SK-N-SH (cell line): Measurements from ENCODE around the gene C12orf75. TPM values are rescaled to one million over a fixed set of nuclear protein-coding genes. Genes with fewer than 3 reads are reported as not detected.

ENCODE experiments used
- CTCF ChIA-PET: fragments of 300-600, 350-600 bp; formaldehyde crosslinking; extraction: SDS; loops from one replicate; lab custom pipeline; 2021; lab: Yijun Ruan, JAX
- POLR2A ChIA-PET: fragments of 350-600 bp; sonication (Branson Sonifier 250); formaldehyde crosslinking; extraction: SDS; loops from one replicate; lab custom pipeline; 2020; ENCODE audit warnings: antibody characterized with exemption, inconsistent platforms; lab: Yijun Ruan, JAX
- DNase-seq: peaks from one replicate; pipeline ENCODE4 v3.0.0; 2012
- H2AFZ ChIP-seq: fragments of 200-600 bp; sonication (generic); 2 replicates; pipeline ENCODE4 v1.8.1; 2016; ENCODE audit warnings: antibody characterized with exemption, mild to moderate bottlenecking, low read depth
- H3F3A ChIP-seq: fragments of 200-600 bp; sonication (generic); replicated peaks from 2 replicates; pipeline ENCODE3; 2016; ENCODE audit warnings: antibody characterized with exemption, mild to moderate bottlenecking; ENCODE audit not compliant: insufficient read depth
- H3K27ac ChIP-seq, 2 experiments: fragments of 200-500 bp in 1 of 2; fragments of 200-600 bp in 1 of 2; sonication (Bioruptor generic) in 1 of 2; sonication (generic), shearing (Covaris generic) in 1 of 2; 2 replicates each; pipeline versions ENCODE4 v1.5.1 to v1.6.1; 2014 to 2016; ENCODE audit warnings: low read depth in 2 of 2, inconsistent platforms in 1 of 2, low read length in 1 of 2, mild to moderate bottlenecking in 1 of 2, mixed read lengths in 1 of 2
- H3K27me3 ChIP-seq: fragments of 200-600 bp; sonication (generic), shearing (Covaris generic); 2 replicates; pipeline ENCODE4 v1.6.1; 2016; ENCODE audit warnings: mixed run types; ENCODE audit not compliant: insufficient read depth
- H3K36me3 ChIP-seq, 2 experiments: fragments of 200-500 bp in 1 of 2; fragments of 200-600 bp in 1 of 2; sonication (Bioruptor generic) in 1 of 2; sonication (generic) in 1 of 2; replicated peaks in 1 of 2; 2 replicates each; pipeline versions ENCODE3 to v1.5.1; 2014 to 2016; ENCODE audit warnings: low read length in 1 of 2, mild to moderate bottlenecking in 1 of 2; ENCODE audit not compliant: insufficient read depth in 2 of 2, control insufficient read depth in 1 of 2
- H3K4me1 ChIP-seq, 2 experiments: fragments of 200-500 bp in 1 of 2; fragments of 200-600 bp in 1 of 2; sonication (Bioruptor generic) in 1 of 2; sonication (generic), shearing (Covaris generic) in 1 of 2; 2 replicates each; pipeline versions ENCODE4 v1.5.1 to v1.6.1; 2014 to 2016; ENCODE audit warnings: low read depth in 1 of 2, low read length in 1 of 2, mixed run types in 1 of 2; ENCODE audit not compliant: insufficient read depth in 2 of 2, control insufficient read depth in 1 of 2
- H3K4me2 ChIP-seq: fragments of 200-600 bp; sonication (generic), shearing (Covaris generic); 2 replicates; pipeline ENCODE4 v1.6.1; 2017; ENCODE audit warnings: mixed run types
- H3K4me3 ChIP-seq, 2 experiments: fragments of 200-500 bp in 1 of 2; fragments of 200-600 bp in 1 of 2; sonication (Bioruptor generic) in 1 of 2; sonication (generic), shearing (Covaris generic) in 1 of 2; 2 replicates each; pipeline versions ENCODE4 v1.5.1 to v1.8.1; 2014 to 2016; ENCODE audit warnings: low read depth in 2 of 2, inconsistent platforms in 1 of 2, low read length in 1 of 2, mild to moderate bottlenecking in 1 of 2, mixed read lengths in 1 of 2, moderate library complexity in 1 of 2
- H3K79me2 ChIP-seq: fragments of 200-600 bp; sonication (generic); 2 replicates; pipeline ENCODE4 v1.8.1; 2017; ENCODE audit warnings: mild to moderate bottlenecking; ENCODE audit not compliant: insufficient read depth
- H3K9ac ChIP-seq: fragments of 200-600 bp; sonication (generic); 2 replicates; pipeline ENCODE4 v1.6.1; 2017; ENCODE audit warnings: mixed run types
- H3K9me2 ChIP-seq: fragments of 200-600 bp; sonication (generic); 2 replicates; pipeline ENCODE4 v1.6.1; 2017; ENCODE audit warnings: mixed run types
- H3K9me3 ChIP-seq: fragments of 200-600 bp; sonication (generic); 2 replicates; pipeline ENCODE4 v1.6.1; 2017; ENCODE audit warnings: mixed run types, mild to moderate bottlenecking, moderate library complexity
- H4K20me1 ChIP-seq: fragments of 200-600 bp; sonication (generic); 2 replicates; pipeline ENCODE4 v1.6.1; 2017; ENCODE audit warnings: mild to moderate bottlenecking, mixed run types; ENCODE audit not compliant: insufficient read depth
- EP300 ChIP-seq, 2 experiments: IDR thresholded peaks; 2 replicates each; pipeline versions ENCODE4 v1.4.0 to v1.6.1; 2012; ENCODE audit warnings: borderline replicate concordance in 1 of 2, low read depth in 1 of 2, low read length in 1 of 2
- EZH2phosphoT487 ChIP-seq: fragments of 200-600 bp; sonication (generic); IDR thresholded peaks from 2 replicates; pipeline ENCODE4 v1.6.1; 2017; ENCODE audit warnings: low read depth, mixed run types, mild to moderate bottlenecking, antibody characterized with exemption, moderate library complexity, borderline replicate concordance
- FOSL2 ChIP-seq: IDR thresholded peaks from 2 replicates; pipeline ENCODE4 v1.4.0; 2012; ENCODE audit warnings: low read depth, mild to moderate bottlenecking, moderate library complexity, borderline replicate concordance
- JUND ChIP-seq: IDR thresholded peaks from 2 replicates; pipeline ENCODE4 v1.4.0; 2012
- MEF2A ChIP-seq: IDR thresholded peaks from 2 replicates; pipeline ENCODE4 v1.4.0; 2012; ENCODE audit warnings: low read depth, borderline replicate concordance
- MXI1 ChIP-seq: IDR thresholded peaks from 2 replicates; pipeline ENCODE4 v1.6.1; 2012; ENCODE audit warnings: mild to moderate bottlenecking, low read depth, low read length, improper control_type of control experiment
- NFIC ChIP-seq: IDR thresholded peaks from 2 replicates; pipeline ENCODE4 v1.4.0; 2012; ENCODE audit warnings: borderline replicate concordance
- POLR2AphosphoS5 ChIP-seq: IDR thresholded peaks from 2 replicates; pipeline ENCODE4 v1.6.1; 2012; ENCODE audit warnings: low read depth, low read length
- RCOR1 ChIP-seq: fragments of 150-350 bp; IDR thresholded peaks from 2 replicates; pipeline ENCODE4 v1.6.1; 2017; ENCODE audit warnings: antibody characterized with exemption, low read length
- RXRA ChIP-seq: IDR thresholded peaks from 2 replicates; pipeline ENCODE4 v1.4.0; 2012; ENCODE audit warnings: low read depth, mild to moderate bottlenecking, borderline replicate concordance
- TCF12 ChIP-seq: IDR thresholded peaks from 2 replicates; pipeline ENCODE4 v1.4.0; 2012
- TEAD4 ChIP-seq: IDR thresholded peaks from 2 replicates; pipeline ENCODE4 v1.4.0; 2012; ENCODE audit warnings: mild to moderate bottlenecking, borderline replicate concordance; ENCODE audit not compliant: insufficient read depth
- WGBS: methylation state at CpG from one replicate; pipeline ENCODE4 v1.1.6; 2017; ENCODE audit warnings: low lambda C conversion rate; 5-methylcytosine and 5-hydroxymethylcytosine counted together
- polyA plus RNA-seq, 3 experiments: library from polyadenylated mRNA; depleted of rRNA; stranded (reverse); fragments of >200 nt; gene quantifications; 2 replicates each; pipeline ENCODE4 v1.2.3, GENCODE V29; 2012
- TF ChIP-seq, protein P1 (sequence below): fragments of 150-350 bp; IDR thresholded peaks from 2 replicates; pipeline ENCODE4 v1.6.1; 2017; ENCODE audit warnings: antibody characterized with exemption, low read length, low read depth, borderline replicate concordance
- TF ChIP-seq, protein P2 (sequence below): IDR thresholded peaks from 2 replicates; pipeline ENCODE4 v1.4.0; 2012; ENCODE audit warnings: low read depth
- TF ChIP-seq, protein P3 (sequence below): IDR thresholded peaks from 2 replicates; pipeline ENCODE4; 2012
- TF ChIP-seq, protein P4 (sequence below): fragments of 150-350 bp; IDR thresholded peaks from 2 replicates; pipeline ENCODE4 v1.6.1; 2016; ENCODE audit warnings: mild to moderate bottlenecking, low read depth, low read length

C12orf75 gene
- polyA plus RNA-seq, 1 of the 3 experiments (the other 2 are of a cell fraction): 221 TPM

DNA sequence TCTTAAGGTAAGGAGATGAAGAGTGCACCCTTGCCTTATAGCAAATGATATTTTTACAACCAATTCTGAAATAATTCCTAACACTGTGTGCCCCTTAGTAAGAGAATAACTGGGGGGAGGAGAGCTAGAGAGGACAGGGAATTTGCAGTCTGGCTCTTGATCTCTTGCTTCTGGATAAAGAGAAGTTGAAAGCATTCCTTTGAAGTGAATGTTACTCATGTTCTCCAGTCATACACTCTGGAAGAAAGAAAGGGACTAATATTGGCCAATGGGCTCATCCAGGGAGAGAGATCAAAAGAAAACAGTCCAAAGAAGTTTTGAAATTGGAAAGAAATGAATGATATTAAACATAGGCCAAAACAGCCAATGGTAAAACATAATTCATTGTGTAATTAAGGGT, 25.3 kb downstream of the C12orf75 start:
- Histone ChIP-seq H3K36me3 (peaks cover 8 to 65% of the 10 kb centered on the region in 2 experiments), H3K4me1 (peaks cover 0 to 8% of the 10 kb centered on the region in 2 experiments; a peak in 2 of 4 replicates), H3K9me2 (no peaks in the 10 kb centered on the region), H3K4me3 (no peak overlapping the region), H3K27ac (peak overlapping the region in 1 of 2 experiments; percentile 61; a peak in 2 of 4 replicates), H3K4me2 (peak overlapping the region; percentile 12; the same call in 1 of the 2 replicates), H3F3A (peaks cover 49% of the 10 kb centered on the region), H3K27me3 (no peaks in the 10 kb centered on the region), H3K9ac (no peak overlapping the region), H2AFZ (no peak overlapping the region), H4K20me1 (peaks cover 76% of the 10 kb centered on the region), H3K9me3 (no peaks in the 10 kb centered on the region), H3K79me2 (peaks cover 100% of the 10 kb centered on the region)
- no peak for DNase-seq
- TF ChIP-seq JUND (peak; percentile 36; the same call in 1 of the 2 replicates), RXRA (no peak), EZH2phosphoT487 (no peak), TCF12 (peak; percentile 16; the same call in 1 of the 2 replicates), FOSL2 (peak; percentile 31; the same call in 1 of the 2 replicates)
- TF ChIP-seq, protein P1, sequence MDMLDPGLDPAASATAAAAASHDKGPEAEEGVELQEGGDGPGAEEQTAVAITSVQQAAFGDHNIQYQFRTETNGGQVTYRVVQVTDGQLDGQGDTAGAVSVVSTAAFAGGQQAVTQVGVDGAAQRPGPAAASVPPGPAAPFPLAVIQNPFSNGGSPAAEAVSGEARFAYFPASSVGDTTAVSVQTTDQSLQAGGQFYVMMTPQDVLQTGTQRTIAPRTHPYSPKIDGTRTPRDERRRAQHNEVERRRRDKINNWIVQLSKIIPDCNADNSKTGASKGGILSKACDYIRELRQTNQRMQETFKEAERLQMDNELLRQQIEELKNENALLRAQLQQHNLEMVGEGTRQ: no peak
- ChIA-PET POLR2A (no interaction called here), CTCF (interaction anchor here (1.0 to 1.3 kb wide), 3 partner anchors 13 to 65 kb away, joined by 3 read pairs; no protein-coding TSS in a partner anchor)

DNA sequence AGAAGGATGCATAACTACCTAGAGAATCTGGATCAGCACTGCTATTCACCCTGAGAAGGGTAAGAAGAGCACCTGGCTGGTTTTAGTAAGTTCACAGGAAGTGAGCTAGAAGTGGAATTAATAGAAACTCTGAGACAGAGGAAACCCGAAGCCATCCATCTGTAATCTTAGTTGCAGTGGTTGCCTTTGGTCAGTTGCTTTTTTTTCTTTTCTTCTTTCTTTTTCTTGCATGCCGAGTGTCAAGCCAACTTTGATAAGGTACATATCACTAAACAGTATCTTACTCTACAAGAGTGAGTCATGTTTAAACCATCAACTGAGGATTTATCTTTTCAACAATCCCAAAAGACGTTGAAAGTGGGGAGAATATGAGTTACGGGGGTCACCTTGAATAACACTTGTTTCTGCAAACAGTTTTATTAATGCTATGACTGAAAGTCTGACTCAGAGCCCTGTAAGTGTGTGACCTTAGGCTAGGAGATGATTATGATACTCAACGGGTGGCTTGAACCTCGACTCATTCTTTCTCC, 26.7 kb downstream of the C12orf75 start:
- H3K4me2 ChIP-seq: peak overlapping the region; percentile 55
- peak overlapping the region; percentile 45 to 61; a peak in 3 of 4 replicates for H3K27ac ChIP-seq
- no peak overlapping the region for H2AFZ ChIP-seq
- H3K9ac ChIP-seq: peak overlapping the region; percentile 14; the same call in 1 of the 2 replicates
- H4K20me1 ChIP-seq: peaks cover 76% of the 10 kb centered on the region
- H3K79me2 ChIP-seq: peaks cover 100% of the 10 kb centered on the region
- H3K4me3 ChIP-seq: peak overlapping the region in 1 of 2 experiments; percentile 19; a peak in 2 of 4 replicates
- 10% methylated on average over 6 of the region's 6 CpGs for WGBS
- no peak for DNase-seq
- no peaks in the 10 kb centered on the region for H3K9me3 ChIP-seq
- H3K9me2 ChIP-seq: no peaks in the 10 kb centered on the region
- CTCF ChIA-PET: interaction anchor here (1.3 to 1.5 kb wide), 2 partner anchors 18 to 26 kb away, joined by 3 read pairs; no protein-coding TSS in a partner anchor
- TF ChIP-seq EP300 (IDR thresholded peaks at IDR 0.05; ENCODE audit: borderline replicate concordance in 1 of 2, low read depth in 1 of 2, low read length in 1 of 2) (peak in 1 of 2 experiments; percentile 72; a peak in 2 of 4 replicates), FOSL2 (peak; percentile 66), RCOR1 (no peak), NFIC (peak; percentile 49; the same call in 1 of the 2 replicates), MEF2A (peak; percentile 34; the same call in 1 of the 2 replicates), TEAD4 (peak; percentile 36; the same call in 1 of the 2 replicates), POLR2AphosphoS5 (peak; percentile 52; the same call in 1 of the 2 replicates), TCF12 (peak; percentile 80), MXI1 (no peak), RXRA (peak; percentile 80), JUND (peak; percentile 83)
- TF ChIP-seq, protein P2, sequence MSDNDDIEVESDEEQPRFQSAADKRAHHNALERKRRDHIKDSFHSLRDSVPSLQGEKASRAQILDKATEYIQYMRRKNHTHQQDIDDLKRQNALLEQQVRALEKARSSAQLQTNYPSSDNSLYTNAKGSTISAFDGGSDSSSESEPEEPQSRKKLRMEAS: 0 out of 2 replicates have a peak, but pooled peaks have one; percentile 10
- TF ChIP-seq, protein P3, sequence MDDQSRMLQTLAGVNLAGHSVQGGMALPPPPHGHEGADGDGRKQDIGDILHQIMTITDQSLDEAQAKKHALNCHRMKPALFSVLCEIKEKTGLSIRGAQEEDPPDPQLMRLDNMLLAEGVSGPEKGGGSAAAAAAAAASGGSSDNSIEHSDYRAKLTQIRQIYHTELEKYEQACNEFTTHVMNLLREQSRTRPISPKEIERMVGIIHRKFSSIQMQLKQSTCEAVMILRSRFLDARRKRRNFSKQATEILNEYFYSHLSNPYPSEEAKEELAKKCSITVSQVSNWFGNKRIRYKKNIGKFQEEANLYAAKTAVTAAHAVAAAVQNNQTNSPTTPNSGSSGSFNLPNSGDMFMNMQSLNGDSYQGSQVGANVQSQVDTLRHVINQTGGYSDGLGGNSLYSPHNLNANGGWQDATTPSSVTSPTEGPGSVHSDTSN: peak; percentile 81
- TF ChIP-seq, protein P4, sequence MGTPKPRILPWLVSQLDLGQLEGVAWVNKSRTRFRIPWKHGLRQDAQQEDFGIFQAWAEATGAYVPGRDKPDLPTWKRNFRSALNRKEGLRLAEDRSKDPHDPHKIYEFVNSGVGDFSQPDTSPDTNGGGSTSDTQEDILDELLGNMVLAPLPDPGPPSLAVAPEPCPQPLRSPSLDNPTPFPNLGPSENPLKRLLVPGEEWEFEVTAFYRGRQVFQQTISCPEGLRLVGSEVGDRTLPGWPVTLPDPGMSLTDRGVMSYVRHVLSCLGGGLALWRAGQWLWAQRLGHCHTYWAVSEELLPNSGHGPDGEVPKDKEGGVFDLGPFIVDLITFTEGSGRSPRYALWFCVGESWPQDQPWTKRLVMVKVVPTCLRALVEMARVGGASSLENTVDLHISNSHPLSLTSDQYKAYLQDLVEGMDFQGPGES: no peak
- peaks cover 3 to 60% of the 10 kb centered on the region in 2 experiments for H3K36me3 ChIP-seq
- H3K27me3 ChIP-seq: no peaks in the 10 kb centered on the region
- peaks cover 0 to 8% of the 10 kb centered on the region in 2 experiments; a peak in 2 of 4 replicates for H3K4me1 ChIP-seq
- POLR2A ChIA-PET: no interaction called here
- H3F3A ChIP-seq: peaks cover 49% of the 10 kb centered on the region
